Body of pancreas (tissue), 4 donors: Measurements from ENCODE around the gene PRTFDC1. TPM values are rescaled to one million over a fixed set of nuclear protein-coding genes. Genes with fewer than 3 reads are reported as not detected.

Source experiments
- ATAC-seq: fragments of 150-250 bp; one replicate; pipeline ENCODE4 v1.9.1; 2016
- DNase-seq, 4 donors: peaks; one replicate each; pipeline ENCODE4 v3.0.0-alpha.2; 2019
- H3K27ac ChIP-seq, 4 donors: fragments of 200-600 bp; sonication (generic); 1 replicate in 3 of 4; 2 replicates in 1 of 4; pipeline versions ENCODE4 v1.5.1 to v1.6.1; 2016 to 2019; ENCODE audit warnings: mild to moderate bottlenecking in 1 of 4, mixed read lengths in 1 of 4, moderate library complexity in 1 of 4
- H3K27me3 ChIP-seq, 2 donors: fragments of 200-600 bp; sonication (generic); one replicate each; pipeline ENCODE4 v1.6.0; 2016; ENCODE audit warnings: mild to moderate bottlenecking in 1 of 2
- H3K36me3 ChIP-seq, 2 donors: fragments of 200-600 bp; sonication (generic); replicated peaks in 1 of 2; 2 replicates each; pipeline ENCODE4 v1.5.1; 2016; ENCODE audit warnings: low read depth in 2 of 2; ENCODE audit not compliant: insufficient read depth in 1 of 2
- H3K4me1 ChIP-seq: fragments of 200-600 bp; sonication (generic); one replicate; pipeline ENCODE4 v1.6.0; 2016
- H3K4me3 ChIP-seq, 2 donors: fragments of 200-600 bp; sonication (generic); 1 replicate in 1 of 2; 2 replicates in 1 of 2; pipeline ENCODE4 v1.5.1; 2016 to 2019
- H3K9me3 ChIP-seq, 3 donors: fragments of 200-600 bp; sonication (generic); 1 replicate in 2 of 3; 2 replicates in 1 of 3; pipeline ENCODE4 v1.5.1; 2016
- POLR2A ChIP-seq, 3 donors: fragments of 450-650 bp; IDR thresholded peaks; one replicate each; pipeline ENCODE4 v1.6.1; 2016; ENCODE audit warnings: antibody characterized with exemption in 3 of 3, mild to moderate bottlenecking in 2 of 3
- WGBS, 2 donors: methylation state at CpG; one replicate each; pipeline ENCODE4 v1.1.5; 2017; 5-methylcytosine and 5-hydroxymethylcytosine counted together
- intact Hi-C: fragments of 100-400 bp; cut with DNase I; formaldehyde crosslinking; loops from one replicate; pipeline ENCODE4 v1.15.1; 2023
- small RNA-seq: library from RNA; depleted of rRNA; stranded (forward); fragments of <200 nt; gene quantifications from one replicate; pipeline ENCODE3, GENCODE V24; 2016
- total RNA-seq, 2 donors: library from RNA; depleted of rRNA; stranded (reverse); fragments of >200 nt; gene quantifications; one replicate each; pipeline ENCODE4 v1.1.0, GENCODE V29; 2016
- TF ChIP-seq, protein P1 (sequence below), 7 experiments: fragments of 450-650 bp in 4 of 7; fragments of 200-600 bp in 3 of 7; sonication (generic) in 3 of 7; IDR thresholded peaks; one replicate each; pipeline ENCODE4 v1.5.1; 2016 to 2019; ENCODE audit warnings: antibody characterized with exemption in 7 of 7

Gene PRTFDC1
- total RNA-seq, 2 donors from 2014 or later = 6.5 to 14.2 TPM

DNA sequence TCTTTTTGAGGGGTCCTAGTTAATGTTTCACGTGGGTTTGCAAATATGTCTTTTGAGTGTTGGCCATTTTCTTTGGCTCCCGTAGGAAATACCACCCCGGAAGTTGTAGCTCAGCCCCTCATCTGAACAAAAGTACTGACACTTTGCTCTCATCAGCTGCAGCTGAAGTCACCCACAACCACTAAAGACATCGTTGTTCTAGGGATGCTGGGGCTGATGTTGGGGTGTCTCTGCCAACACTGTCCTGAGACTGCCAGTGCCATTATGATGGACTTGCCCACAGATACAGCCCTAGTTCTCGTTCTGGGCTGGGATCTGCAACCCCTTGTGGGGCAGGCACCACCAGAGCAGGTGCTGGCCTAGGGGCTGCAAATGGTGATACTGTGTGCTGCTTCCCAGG, 146.1 kb downstream of the PRTFDC1 start:
- H3K36me3 ChIP-seq = no peaks in the 10 kb centered on the region
- H3K27me3 ChIP-seq = no peaks in the 10 kb centered on the region
- no peak overlapping the region for H3K4me3 ChIP-seq
- 68 to 70% methylated on average over 3 to 5 of the region's 5 CpGs for WGBS, 2 donors
- intact Hi-C loops = no loop called here
- no peak overlapping the region for H3K27ac ChIP-seq
- ATAC-seq = no peak
- TF ChIP-seq, protein P1, sequence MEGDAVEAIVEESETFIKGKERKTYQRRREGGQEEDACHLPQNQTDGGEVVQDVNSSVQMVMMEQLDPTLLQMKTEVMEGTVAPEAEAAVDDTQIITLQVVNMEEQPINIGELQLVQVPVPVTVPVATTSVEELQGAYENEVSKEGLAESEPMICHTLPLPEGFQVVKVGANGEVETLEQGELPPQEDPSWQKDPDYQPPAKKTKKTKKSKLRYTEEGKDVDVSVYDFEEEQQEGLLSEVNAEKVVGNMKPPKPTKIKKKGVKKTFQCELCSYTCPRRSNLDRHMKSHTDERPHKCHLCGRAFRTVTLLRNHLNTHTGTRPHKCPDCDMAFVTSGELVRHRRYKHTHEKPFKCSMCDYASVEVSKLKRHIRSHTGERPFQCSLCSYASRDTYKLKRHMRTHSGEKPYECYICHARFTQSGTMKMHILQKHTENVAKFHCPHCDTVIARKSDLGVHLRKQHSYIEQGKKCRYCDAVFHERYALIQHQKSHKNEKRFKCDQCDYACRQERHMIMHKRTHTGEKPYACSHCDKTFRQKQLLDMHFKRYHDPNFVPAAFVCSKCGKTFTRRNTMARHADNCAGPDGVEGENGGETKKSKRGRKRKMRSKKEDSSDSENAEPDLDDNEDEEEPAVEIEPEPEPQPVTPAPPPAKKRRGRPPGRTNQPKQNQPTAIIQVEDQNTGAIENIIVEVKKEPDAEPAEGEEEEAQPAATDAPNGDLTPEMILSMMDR (IDR thresholded peaks at IDR 0.05) = no peak
- no peak for TF ChIP-seq POLR2A (IDR thresholded peaks at IDR 0.05)
- no peak for DNase-seq
- no peaks in the 10 kb centered on the region for H3K4me1 ChIP-seq
- H3K9me3 ChIP-seq = no peaks in the 10 kb centered on the region

DNA sequence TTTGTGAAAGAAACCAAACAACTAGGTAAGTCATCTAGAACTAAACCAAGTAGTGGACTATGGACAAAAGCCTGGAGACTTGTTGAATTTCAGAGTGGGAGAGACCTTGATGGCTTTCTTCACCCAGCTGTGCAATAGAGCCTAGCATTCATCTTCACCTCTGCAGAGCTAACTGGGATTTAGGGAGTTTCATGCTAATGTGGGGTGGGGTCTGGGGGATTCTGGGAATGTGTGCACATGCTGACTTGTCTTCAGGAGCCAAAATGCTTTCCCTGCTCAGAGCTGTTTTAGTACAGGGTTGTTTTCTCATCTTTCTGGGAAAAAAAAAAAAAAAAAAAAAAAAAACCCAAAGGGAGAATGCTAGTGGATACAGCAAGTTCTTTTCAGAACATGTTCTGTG, 147.4 kb downstream of the PRTFDC1 start:
- intact Hi-C loops = no loop called here
- H3K9me3 ChIP-seq = no peaks in the 10 kb centered on the region
- H3K27ac ChIP-seq = no peak overlapping the region
- ATAC-seq = no peak
- no peak for DNase-seq
- no peaks in the 10 kb centered on the region for H3K27me3 ChIP-seq
- TF ChIP-seq, protein P1 (IDR thresholded peaks at IDR 0.05) = no peak
- TF ChIP-seq POLR2A (IDR thresholded peaks at IDR 0.05) = no peak
- no peaks in the 10 kb centered on the region for H3K4me1 ChIP-seq
- H3K4me3 ChIP-seq = no peak overlapping the region
- no peaks in the 10 kb centered on the region for H3K36me3 ChIP-seq

DNA sequence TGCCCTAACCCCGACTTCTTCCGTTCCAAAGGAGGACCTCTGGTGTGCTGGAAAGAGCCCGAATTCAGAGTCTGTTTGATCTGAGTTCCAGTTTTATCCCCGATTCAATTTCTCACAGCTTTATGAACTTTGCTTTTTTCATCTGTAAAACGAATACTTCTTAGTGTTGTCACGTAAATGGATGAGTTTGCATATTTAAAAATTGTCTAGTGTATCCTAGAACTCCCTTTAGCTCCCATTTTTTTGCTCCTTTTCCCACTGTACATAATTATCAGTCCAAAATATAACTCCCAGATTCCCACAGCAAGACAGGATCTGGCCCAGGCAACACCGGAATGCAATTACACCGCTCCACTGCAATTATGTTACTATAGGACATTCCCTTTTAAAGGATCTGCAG, 148.0 kb downstream of the PRTFDC1 start:
- Histone ChIP-seq H3K27ac (no peak overlapping the region), H3K4me1 (no peaks in the 10 kb centered on the region), H3K4me3 (no peak overlapping the region), H3K27me3 (no peaks in the 10 kb centered on the region), H3K36me3 (no peaks in the 10 kb centered on the region), H3K9me3 (no peaks in the 10 kb centered on the region)
- 79 to 83% methylated on average over 8 of the region's 8 CpGs for WGBS, 2 donors
- intact Hi-C loops = no loop called here
- DNase-seq (no peak), ATAC-seq (no peak)
- TF ChIP-seq, protein P1 (IDR thresholded peaks at IDR 0.05) = no peak
- TF ChIP-seq POLR2A (IDR thresholded peaks at IDR 0.05) = no peak

DNA sequence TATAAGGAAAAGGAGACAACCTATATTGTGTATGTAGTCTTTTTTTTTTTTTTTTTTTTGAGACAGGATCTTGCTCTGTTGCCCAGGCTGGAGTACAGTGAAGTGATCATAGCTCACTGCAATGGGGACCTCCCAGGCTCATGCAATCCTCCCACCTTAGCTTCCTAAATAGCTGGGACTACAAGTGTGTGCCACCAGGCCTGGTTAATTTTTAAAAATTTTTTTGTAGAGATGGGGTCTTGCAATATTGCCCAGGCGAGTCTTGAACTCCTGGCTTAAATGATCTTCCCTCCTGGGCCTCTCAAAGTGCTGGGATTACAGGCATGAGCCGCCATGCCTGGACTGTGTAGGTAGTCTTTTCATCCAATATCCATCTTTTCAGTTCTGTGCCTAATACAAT, 150.0 kb downstream of the PRTFDC1 start:
- DNase-seq = no peak
- TF ChIP-seq POLR2A (IDR thresholded peaks at IDR 0.05) = no peak
- TF ChIP-seq, protein P1 (IDR thresholded peaks at IDR 0.05) = no peak
- no peaks in the 10 kb centered on the region for H3K27me3 ChIP-seq
- H3K9me3 ChIP-seq = no peaks in the 10 kb centered on the region
- intact Hi-C loops = no loop called here
- ATAC-seq = no peak
- no peaks in the 10 kb centered on the region for H3K4me1 ChIP-seq
- H3K36me3 ChIP-seq = no peaks in the 10 kb centered on the region
- H3K27ac ChIP-seq = no peak overlapping the region
- WGBS, 2 donors = 90 to 93% methylated on average over 2 of the region's 2 CpGs
- no peak overlapping the region for H3K4me3 ChIP-seq

DNA sequence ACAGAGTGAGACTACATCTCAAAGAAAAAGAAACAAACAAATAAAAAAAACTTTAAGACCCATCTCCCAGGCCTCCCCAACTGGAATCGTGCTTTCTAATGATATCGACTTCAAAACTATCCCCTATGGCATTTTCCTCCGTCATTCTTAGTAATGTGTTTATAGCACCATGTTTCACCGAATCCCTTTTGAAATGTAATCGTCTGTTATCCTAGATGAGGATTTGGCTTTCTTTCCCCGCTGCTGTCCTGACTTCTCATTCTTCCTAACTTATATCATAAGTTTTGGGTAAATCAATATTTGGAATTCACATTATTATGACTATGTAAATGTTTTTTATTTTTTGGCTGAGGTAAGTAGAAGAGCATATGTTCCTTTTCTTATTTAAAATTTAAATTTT, 151.5 kb downstream of the PRTFDC1 start:
- no peak overlapping the region for H3K27ac ChIP-seq
- TF ChIP-seq, protein P1 (IDR thresholded peaks at IDR 0.05) = no peak
- TF ChIP-seq POLR2A (IDR thresholded peaks at IDR 0.05) = no peak
- no peaks in the 10 kb centered on the region for H3K4me1 ChIP-seq
- ATAC-seq = no peak
- H3K27me3 ChIP-seq = no peaks in the 10 kb centered on the region
- no peaks in the 10 kb centered on the region for H3K9me3 ChIP-seq
- no peak overlapping the region for H3K4me3 ChIP-seq
- intact Hi-C loops = no loop called here
- WGBS, 2 donors = 84 to 87% methylated on average over 6 of the region's 6 CpGs
- H3K36me3 ChIP-seq = no peaks in the 10 kb centered on the region
- DNase-seq = no peak

Small RNA genes within 50 kb of the gene (small RNA-seq; reads per million reads assigned to genes)
- not detected for gene AL512598.1
- gene RN7SKP241 = not detected

Other genes starting within 250 kb of the PRTFDC1 start
- gene ARHGAP21, start 228.7 kb downstream of the PRTFDC1 start, total RNA-seq = 10 to 100 TPM; 38.9 to 44.2 TPM
- gene ENKUR, start 63.6 kb upstream of the PRTFDC1 start, total RNA-seq = not detected
- gene THNSL1, start 64.0 kb upstream of the PRTFDC1 start, total RNA-seq = 1 to 10 TPM in 1 of 2 donors, under 1 TPM in 1; under 0.01 to 4.9 TPM
- under 1 TPM in 1 of 2 donors, not detected in 1; 0.52 TPM for gene GPR158, start 222.4 kb upstream of the PRTFDC1 start, total RNA-seq